Activated CD8-positive, alpha-beta memory T cell treated with anti-CD3 and anti-CD28 coated beads, Interleukin-2, amount 50 U/mL, for 24 hours (primary cell): Measurements from ENCODE around the gene FAM3C.

Experiments
- DNase-seq: peaks from one replicate; pipeline ENCODE4 v3.0.0-alpha.2; 2020; ENCODE audit errors: extremely low read depth

Gene FAM3C

GRCh38 chr7:121379930-121380329 is 16.2 kb downstream of the FAM3C start:
- no peak for DNase-seq

GRCh38 chr7:121376979-121377378 is 19.1 kb downstream of the FAM3C start:
- DNase-seq: no peak

- no peak for DNase-seq
These were observed 22.9 kb downstream of the FAM3C start for GRCh38 chr7:121373177-121373576.

- DNase-seq: no peak
These were observed 23.6 kb downstream of the FAM3C start for GRCh38 chr7:121372376-121373010.

GRCh38 chr7:121371883-121372282 is 24.2 kb downstream of the FAM3C start:
- DNase-seq: no peak

- DNase-seq: no peak
These were observed 24.7 kb downstream of the FAM3C start for GRCh38 chr7:121371367-121371766.

GRCh38 chr7:121369462-121369861 is 26.6 kb downstream of the FAM3C start:
- no peak for DNase-seq

- DNase-seq: no peak
These were observed 29.2 kb downstream of the FAM3C start for GRCh38 chr7:121366852-121367431.

GRCh38 chr7:121360564-121360963 is 35.5 kb downstream of the FAM3C start:
- no peak for DNase-seq

- DNase-seq: no peak
These were observed 40.5 kb downstream of the FAM3C start for GRCh38 chr7:121355574-121355973.

- no peak for DNase-seq
These were observed 43.8 kb downstream of the FAM3C start for GRCh38 chr7:121352323-121352722.

GRCh38 chr7:121351682-121352081 is 44.4 kb downstream of the FAM3C start:
- no peak for DNase-seq

GRCh38 chr7:121344497-121344896 is 51.6 kb downstream of the FAM3C start:
- no peak for DNase-seq

- DNase-seq: no peak
These were observed 52.0 kb downstream of the FAM3C start for GRCh38 chr7:121344093-121344492.

- no peak for DNase-seq
These were observed 52.8 kb downstream of the FAM3C start for GRCh38 chr7:121343302-121343701.

- DNase-seq: no peak
These were observed 53.5 kb downstream of the FAM3C start for GRCh38 chr7:121342631-121343030.

GRCh38 chr7:121341933-121342332 is 54.2 kb downstream of the FAM3C start:
- DNase-seq: no peak

- no peak for DNase-seq
These were observed 57.0 kb downstream of the FAM3C start for GRCh38 chr7:121339082-121339481.

GRCh38 chr7:121337398-121337797 is 58.7 kb downstream of the FAM3C start:
- no peak for DNase-seq

- no peak for DNase-seq
These were observed 59.5 kb downstream of the FAM3C start for GRCh38 chr7:121336579-121336978.

GRCh38 chr7:121334875-121335648 is 61.0 kb downstream of the FAM3C start:
- DNase-seq: no peak

- no peak for DNase-seq
These were observed 61.7 kb downstream of the FAM3C start for GRCh38 chr7:121334376-121334775.

GRCh38 chr7:121331574-121331973 is 64.5 kb downstream of the FAM3C start:
- DNase-seq: no peak
